ENCODE results near the gene COL16A1. TPM values are rescaled to one million over a fixed set of nuclear protein-coding genes. Genes with fewer than 3 reads are reported as not detected.

The COL16A1 gene
- total and polyA plus RNA-seq, 9 donors, result 19.8 to 237 (median 157) TPM

- Histone ChIP-seq H3K9me3 (no peaks in the 10 kb centered on the region), H3K27ac (no peak overlapping the region), H3K4me1 (ENCODE audit: insufficient read depth) (no peaks in the 10 kb centered on the region), H3K36me3 (no peaks in the 10 kb centered on the region), H3K27me3 (no peaks in the 10 kb centered on the region), H3K4me3 (no peak overlapping the region)
- intact Hi-C loops (cut with DNase I), result loop anchor here in 2 of 4 donors (5.0 to 10.0 kb wide), 2 partner anchors 82 to 84 kb away; no protein-coding TSS in a partner anchor
- 60 to 73% (median 68%) methylated on average over 7 of the region's 7 CpGs for WGBS, 3 donors
- TF ChIP-seq EP300 (IDR thresholded peaks at IDR 0.05) (no peak), POLR2A (IDR thresholded peaks at IDR 0.05) (no peak), CTCF (IDR thresholded peaks at IDR 0.05) (no peak)
- DNase-seq, result no peak
Measured at GRCh38 chr1:31746687-31747086, 42.9 kb upstream of the COL16A1 start.

DNA sequence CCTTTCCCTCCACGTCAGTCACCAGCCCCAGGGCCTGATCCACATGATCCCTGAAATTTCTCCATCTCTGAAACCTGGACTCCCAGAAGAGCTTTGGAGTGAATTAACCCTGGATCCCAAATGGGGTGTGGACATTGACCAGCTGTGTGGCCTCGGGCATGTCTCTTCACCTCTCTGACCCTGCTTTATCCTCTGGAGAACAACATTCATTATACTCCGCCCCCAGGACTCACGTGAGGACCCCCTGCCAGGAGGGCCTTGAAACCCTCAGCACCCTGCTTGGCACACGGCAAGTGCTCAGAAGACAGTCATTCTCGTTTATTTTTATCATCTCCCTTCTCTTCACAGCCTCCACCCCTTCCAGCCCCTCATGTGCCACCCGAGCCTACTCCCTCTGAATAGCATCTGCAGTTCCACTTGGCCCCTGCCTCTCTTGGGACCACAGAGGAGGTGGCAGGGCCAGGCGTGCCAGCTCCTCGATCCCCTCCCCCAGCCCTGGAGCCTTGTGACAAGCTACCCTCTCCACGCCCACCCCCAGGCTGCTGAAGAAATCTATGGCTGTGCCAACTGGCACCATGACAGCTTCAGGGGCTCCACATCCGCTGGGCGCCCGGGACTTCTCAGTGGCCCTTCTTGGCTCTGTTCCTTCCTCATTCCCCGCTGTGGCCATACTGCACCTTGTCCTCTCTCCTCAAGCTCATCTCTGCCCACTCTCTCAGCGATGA, 42.3 kb upstream of the COL16A1 start:
- 63 to 69% (median 64%) methylated on average over 15 of the region's 15 CpGs for WGBS, 3 donors
- no peaks in the 10 kb centered on the region for H3K36me3 ChIP-seq
- H3K4me1 ChIP-seq (ENCODE audit: insufficient read depth), result no peaks in the 10 kb centered on the region
- no peak overlapping the region for H3K27ac ChIP-seq
- H3K9me3 ChIP-seq, result no peaks in the 10 kb centered on the region
- H3K4me3 ChIP-seq, result no peak overlapping the region
- intact Hi-C loops (cut with DNase I), result loop anchor here in 2 of 4 donors (5.0 to 10.0 kb wide), 2 partner anchors 81 to 84 kb away; no protein-coding TSS in a partner anchor
- no peak for DNase-seq
- H3K27me3 ChIP-seq, result no peaks in the 10 kb centered on the region
- TF ChIP-seq EP300 (IDR thresholded peaks at IDR 0.05), result no peak
- TF ChIP-seq POLR2A (IDR thresholded peaks at IDR 0.05), result no peak
- TF ChIP-seq CTCF (IDR thresholded peaks at IDR 0.05), result no peak

GRCh38 chr1:31745096-31745945, 41.5 kb upstream of the COL16A1 start:
- intact Hi-C loops (cut with DNase I), result loop anchor here in 2 of 4 donors (5.0 to 10.0 kb wide), 2 partner anchors 81 to 83 kb away; no protein-coding TSS in a partner anchor
- H3K4me1 ChIP-seq (ENCODE audit: insufficient read depth), result no peaks in the 10 kb centered on the region
- no peaks in the 10 kb centered on the region for H3K36me3 ChIP-seq
- TF ChIP-seq EP300 (IDR thresholded peaks at IDR 0.05), result no peak
- TF ChIP-seq CTCF (IDR thresholded peaks at IDR 0.05), result peak; percentile 48 to 81 (median 69)
- no peak for TF ChIP-seq POLR2A (IDR thresholded peaks at IDR 0.05)
- DNase-seq, result peak; percentile 58 to 85 (median 78)
- no peak overlapping the region for H3K4me3 ChIP-seq
- WGBS, 3 donors, result 35 to 45% (median 42%) methylated on average over 4 of the region's 4 CpGs
- no peaks in the 10 kb centered on the region for H3K9me3 ChIP-seq
- H3K27me3 ChIP-seq, result no peaks in the 10 kb centered on the region
- H3K27ac ChIP-seq, result no peak overlapping the region

- no peak overlapping the region for H3K27ac ChIP-seq
- intact Hi-C loops (cut with DNase I), result loop anchor here in 2 of 4 donors (5.0 to 10.0 kb wide), 2 partner anchors 77 to 80 kb away; no protein-coding TSS in a partner anchor
- TF ChIP-seq CTCF (IDR thresholded peaks at IDR 0.05) (no peak), EP300 (IDR thresholded peaks at IDR 0.05) (no peak), POLR2A (IDR thresholded peaks at IDR 0.05) (no peak)
- no peak overlapping the region for H3K4me3 ChIP-seq
- DNase-seq, result no peak
- no peaks in the 10 kb centered on the region for H3K36me3 ChIP-seq
- no peaks in the 10 kb centered on the region for H3K4me1 ChIP-seq (ENCODE audit: insufficient read depth)
- H3K9me3 ChIP-seq, result no peaks in the 10 kb centered on the region
- no peaks in the 10 kb centered on the region for H3K27me3 ChIP-seq
- WGBS, 3 donors, result 91 to 93% (median 93%) methylated on average over 28 of the region's 28 CpGs
Measured at GRCh38 chr1:31744165-31744888, 40.5 kb upstream of the COL16A1 start.

Measured in ovary (tissue), 9 donors.